Thyroid gland (tissue), 4 donors: ENCODE data around the gene XRRA1. TPM values are rescaled to one million over a fixed set of nuclear protein-coding genes. Genes with fewer than 3 reads are reported as not detected.
A peak's percentile ranks its signal among the peaks of the same experiment; 100 is the strongest.
"Not testable (repeated sequence)": the region's sequence is repeated elsewhere in the genome, so short reads cannot be mapped to it uniquely, and the experiment has no call there.

Experiments used
- DNase-seq, 2 donors: peaks; one replicate each; pipeline ENCODE4 v3.0.0-alpha.2; 2019
- H3K27ac ChIP-seq, 3 donors: fragments of 200-600 bp; sonication (generic); 1 replicate in 2 of 3; 2 replicates in 1 of 3; pipeline ENCODE4 v1.5.1; 2016 to 2019; ENCODE audit warnings: mild to moderate bottlenecking in 1 of 3, moderate library complexity in 1 of 3
- H3K27me3 ChIP-seq: fragments of 200-600 bp; sonication (generic); one replicate; pipeline ENCODE4 v1.5.1; 2019
- H3K36me3 ChIP-seq, 2 donors: fragments of 200-600 bp; sonication (generic); one replicate each; pipeline ENCODE4 v1.5.1; 2016 to 2019
- H3K4me1 ChIP-seq, 2 donors: fragments of 200-600 bp; sonication (generic); one replicate each; pipeline ENCODE4 v1.5.1; 2017 to 2019
- H3K4me3 ChIP-seq, 3 donors: fragments of 200-600 bp; sonication (generic); replicated peaks in 1 of 3; 1 replicate in 2 of 3; 2 replicates in 1 of 3; pipeline ENCODE4 v1.5.1; 2016; ENCODE audit warnings: mild to moderate bottlenecking in 1 of 3
- H3K9me3 ChIP-seq: fragments of 200-600 bp; sonication (generic); one replicate; pipeline ENCODE4 v1.5.1; 2017
- POLR2A ChIP-seq, 2 donors: fragments of 450-650 bp; IDR thresholded peaks; one replicate each; pipeline ENCODE4 v1.6.1; 2017; ENCODE audit warnings: antibody characterized with exemption in 2 of 2, mild to moderate bottlenecking in 2 of 2, moderate library complexity in 1 of 2
- WGBS, 2 donors: methylation state at CpG; one replicate each; pipeline ENCODE4 v1.1.5; 2017; 5-methylcytosine and 5-hydroxymethylcytosine counted together
- intact Hi-C: fragments of 100-400 bp; cut with DNase I; formaldehyde crosslinking; loops from one replicate; pipeline ENCODE4 v1.15.1; 2023
- total RNA-seq, 4 donors: library from RNA; depleted of rRNA; stranded (reverse); fragments of >200 nt; gene quantifications; one replicate each; pipeline ENCODE4 v1.2.3, GENCODE V29; 2016
- TF ChIP-seq, protein P1 (sequence below), 6 experiments: fragments of 200-600 bp in 3 of 6; fragments of 450-650 bp in 3 of 6; sonication (generic) in 3 of 6; IDR thresholded peaks; one replicate each; pipeline ENCODE4 v1.5.1; 2016 to 2019; ENCODE audit warnings: antibody characterized with exemption in 6 of 6, mild to moderate bottlenecking in 2 of 6, inconsistent platforms in 1 of 6, moderate library complexity in 1 of 6

XRRA1 gene, protein sequence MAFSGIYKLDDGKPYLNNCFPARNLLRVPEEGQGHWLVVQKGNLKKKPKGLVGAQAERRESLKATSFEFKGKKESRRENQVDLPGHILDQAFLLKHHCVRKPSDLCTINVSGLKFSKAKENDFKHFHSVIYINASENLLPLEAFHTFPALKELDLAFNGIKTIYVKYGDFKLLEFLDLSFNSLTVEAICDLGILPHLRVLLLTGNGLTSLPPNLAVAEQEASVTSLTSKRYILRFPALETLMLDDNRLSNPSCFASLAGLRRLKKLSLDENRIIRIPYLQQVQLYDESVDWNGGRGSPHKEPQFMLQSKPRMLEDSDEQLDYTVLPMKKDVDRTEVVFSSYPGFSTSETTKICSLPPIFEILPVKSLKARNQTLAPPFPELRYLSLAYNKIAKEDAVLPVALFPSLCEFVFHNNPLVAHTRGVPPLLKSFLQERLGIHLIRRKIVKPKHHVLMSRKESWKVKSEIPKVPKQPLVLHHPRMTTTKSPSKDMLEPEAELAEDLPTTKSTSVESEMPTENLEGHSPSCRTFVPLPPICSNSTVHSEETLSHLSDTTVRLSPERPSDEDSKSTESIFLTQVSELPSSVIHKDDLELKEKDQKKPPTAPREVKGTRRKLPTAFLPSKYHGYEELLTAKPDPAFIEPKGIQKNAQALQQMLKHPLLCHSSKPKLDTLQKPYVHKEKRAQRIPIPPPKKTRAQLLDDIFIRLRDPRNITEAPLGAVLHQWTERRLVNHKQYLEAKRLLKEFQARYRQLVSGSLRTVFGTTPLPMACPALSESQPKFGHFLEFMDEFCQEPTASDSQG
- 10 to 100 TPM; 26.8 to 80.6 (median 39.1) TPM for total RNA-seq

DNA sequence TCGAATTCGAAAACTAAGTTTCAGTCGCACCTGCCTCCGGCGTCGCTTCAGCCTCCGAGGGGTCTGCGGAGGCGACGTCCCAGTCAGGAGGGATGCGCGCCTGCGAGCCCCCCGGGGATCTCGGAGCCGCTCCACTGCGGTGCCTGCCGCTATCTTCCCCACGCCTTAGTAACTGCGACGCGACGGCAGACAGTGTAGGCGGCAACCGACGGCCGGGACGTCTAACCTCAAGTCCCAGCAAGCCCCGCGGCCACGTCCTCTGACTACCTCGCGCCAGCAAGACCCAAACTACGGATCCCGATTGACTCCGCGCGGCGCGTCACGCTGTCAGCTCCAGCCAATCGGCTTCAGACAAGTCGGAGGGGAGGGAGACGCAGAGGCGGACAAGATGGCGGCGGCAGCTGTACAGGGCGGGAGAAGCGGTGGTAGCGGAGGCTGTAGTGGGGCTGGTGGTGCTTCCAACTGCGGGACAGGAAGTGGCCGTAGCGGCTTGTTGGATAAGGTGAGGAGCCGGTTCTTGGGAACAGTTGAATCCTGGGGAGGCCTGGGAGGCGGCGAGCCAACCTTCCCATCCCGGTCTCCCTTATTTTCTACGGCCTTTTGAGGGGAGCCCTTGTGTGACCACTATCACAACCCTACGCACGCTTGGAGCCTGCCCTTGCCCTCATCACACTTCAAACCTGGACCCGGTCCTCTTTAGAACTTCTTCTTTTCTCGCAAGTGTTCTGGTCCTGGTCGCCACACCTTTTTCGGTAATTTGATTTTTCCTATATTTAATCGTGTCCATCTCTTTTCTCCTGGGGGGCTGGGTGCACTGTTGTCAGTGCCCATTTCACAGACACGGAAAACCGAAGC, at the start of gene XRRA1, which contains the start of gene SPCS2:
Gene XRRA1 (minus strand): TSS at position 194 of the 855 bp plus-strand sequence. CDS start 8,213 bp downstream, outside the sequence.
Gene SPCS2 (plus strand): TSS at position 369 of the 855 bp plus-strand sequence. CDS start 20 bp downstream, at position 389.
- peak; percentile 38 to 92 for TF ChIP-seq POLR2A (IDR thresholded peaks at IDR 0.05)
- TF ChIP-seq, protein P1, sequence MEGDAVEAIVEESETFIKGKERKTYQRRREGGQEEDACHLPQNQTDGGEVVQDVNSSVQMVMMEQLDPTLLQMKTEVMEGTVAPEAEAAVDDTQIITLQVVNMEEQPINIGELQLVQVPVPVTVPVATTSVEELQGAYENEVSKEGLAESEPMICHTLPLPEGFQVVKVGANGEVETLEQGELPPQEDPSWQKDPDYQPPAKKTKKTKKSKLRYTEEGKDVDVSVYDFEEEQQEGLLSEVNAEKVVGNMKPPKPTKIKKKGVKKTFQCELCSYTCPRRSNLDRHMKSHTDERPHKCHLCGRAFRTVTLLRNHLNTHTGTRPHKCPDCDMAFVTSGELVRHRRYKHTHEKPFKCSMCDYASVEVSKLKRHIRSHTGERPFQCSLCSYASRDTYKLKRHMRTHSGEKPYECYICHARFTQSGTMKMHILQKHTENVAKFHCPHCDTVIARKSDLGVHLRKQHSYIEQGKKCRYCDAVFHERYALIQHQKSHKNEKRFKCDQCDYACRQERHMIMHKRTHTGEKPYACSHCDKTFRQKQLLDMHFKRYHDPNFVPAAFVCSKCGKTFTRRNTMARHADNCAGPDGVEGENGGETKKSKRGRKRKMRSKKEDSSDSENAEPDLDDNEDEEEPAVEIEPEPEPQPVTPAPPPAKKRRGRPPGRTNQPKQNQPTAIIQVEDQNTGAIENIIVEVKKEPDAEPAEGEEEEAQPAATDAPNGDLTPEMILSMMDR (IDR thresholded peaks at IDR 0.05) = no peak

DNA sequence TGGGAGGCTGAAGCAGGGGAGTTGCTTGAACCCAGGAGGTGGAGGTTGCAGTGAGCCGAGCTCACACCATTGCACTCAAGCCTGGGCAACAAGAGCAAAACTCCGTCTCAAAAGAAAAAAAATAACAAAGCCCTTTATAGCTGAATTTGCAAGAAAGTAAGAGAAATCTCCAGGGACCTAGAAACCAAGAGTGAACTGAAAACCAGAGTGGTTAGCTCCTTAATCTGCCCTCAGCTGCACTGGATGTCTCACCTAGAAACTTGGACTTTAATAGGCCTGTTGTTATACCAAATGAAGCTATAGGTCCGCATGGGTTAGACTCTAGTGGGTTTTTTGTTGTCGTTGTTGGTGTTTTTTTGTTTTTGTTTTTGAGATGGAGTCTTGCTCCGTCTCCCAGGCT, 44.0 kb upstream of the XRRA1 start:
- Histone ChIP-seq H3K27ac (no peak overlapping the region), H3K4me3 (no peak overlapping the region), H3K36me3 (peaks cover 4 to 6% of the 10 kb centered on the region in 2 donors), H3K9me3 (no peaks in the 10 kb centered on the region), H3K27me3 (no peaks in the 10 kb centered on the region), H3K4me1 (peaks cover 0 to 9% of the 10 kb centered on the region in 2 donors)
- TF ChIP-seq POLR2A (IDR thresholded peaks at IDR 0.05) = no peak
- TF ChIP-seq, protein P1 (IDR thresholded peaks at IDR 0.05) = no peak
- WGBS, 2 donors = 96 to 97% methylated on average over 5 of the region's 5 CpGs
- no peak for DNase-seq
- intact Hi-C loops = no loop called here

More for the DNA sequence above, at the start of gene XRRA1, which contains the start of gene SPCS2:
- Histone ChIP-seq H3K36me3 (no peaks in the 10 kb centered on the region), H3K27ac (peak within 1 kb of the TSS in 2 of 3 donors; percentile 63 to 78), H3K4me3 (peak within 1 kb of the TSS; percentile 42 to 68 (median 52)), H3K27me3 (no peaks in the 10 kb centered on the region), H3K9me3 (no peaks in the 10 kb centered on the region), H3K4me1 (peaks cover 11 to 12% of the 10 kb centered on the region in 2 donors)
- intact Hi-C loops = no loop called here
- WGBS, 2 donors = 0 to 1% methylated on average over 32 to 33 of the region's 67 CpGs
- DNase-seq = peak; percentile 99

DNA sequence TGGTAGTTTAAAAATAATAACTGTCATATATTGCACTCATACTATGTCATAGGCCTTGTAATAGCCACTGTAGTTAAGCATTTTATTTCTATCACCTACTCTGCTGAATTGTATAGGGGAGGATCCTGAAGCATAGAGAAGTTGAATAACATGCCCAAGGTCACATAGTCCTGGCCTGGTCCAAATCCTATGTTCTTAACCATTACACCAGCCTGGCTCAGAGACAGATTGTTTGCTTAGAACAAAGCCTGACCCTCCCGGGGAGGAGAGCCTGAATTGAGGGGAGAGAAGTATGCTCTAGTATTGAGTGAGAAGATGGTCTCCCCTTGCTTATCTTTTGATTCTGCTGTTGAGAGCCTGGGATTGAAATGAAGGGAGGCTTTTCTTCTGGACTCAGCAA, 42.0 kb upstream of the XRRA1 start:
- Histone ChIP-seq H3K27me3 (no peaks in the 10 kb centered on the region), H3K4me3 (no peak overlapping the region)

DNA sequence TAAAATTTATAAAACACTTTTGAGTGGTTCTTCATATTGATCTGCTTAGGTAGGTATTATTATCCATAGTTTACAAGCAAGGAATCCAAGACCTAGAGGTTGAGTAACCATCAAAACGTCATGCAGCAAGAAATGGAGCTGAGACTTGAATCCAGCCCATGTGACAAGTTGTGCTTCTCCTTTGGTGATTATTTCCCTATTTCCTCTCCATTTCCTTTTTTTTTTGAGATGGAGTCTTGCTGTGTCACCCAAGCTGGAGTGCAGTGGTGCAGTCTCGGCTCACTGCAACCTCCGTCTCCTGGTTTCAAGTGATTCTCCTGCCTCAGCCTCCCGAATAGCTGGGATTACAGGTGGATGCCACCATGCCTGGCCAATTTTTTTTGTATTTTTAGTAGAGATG, 41.3 kb upstream of the XRRA1 start:
- intact Hi-C loops, DNase-seq, H3K9me3 ChIP-seq, H3K4me1 ChIP-seq, H3K36me3 ChIP-seq, H3K27ac ChIP-seq, H3K4me3 ChIP-seq, H3K27me3 ChIP-seq: not testable (repeated sequence)
- 91 to 97% methylated on average over 4 of the region's 4 CpGs for WGBS, 2 donors

More for the DNA sequence above, 42.0 kb upstream of the XRRA1 start:
- peaks cover 0 to 6% of the 10 kb centered on the region in 2 donors for H3K36me3 ChIP-seq
- no peak for DNase-seq
- H3K9me3 ChIP-seq = no peaks in the 10 kb centered on the region
- TF ChIP-seq POLR2A (IDR thresholded peaks at IDR 0.05) = no peak
- TF ChIP-seq, protein P1 (IDR thresholded peaks at IDR 0.05) = no peak
- intact Hi-C loops = no loop called here
- H3K4me1 ChIP-seq = peaks cover 0 to 9% of the 10 kb centered on the region in 2 donors
- no peak overlapping the region for H3K27ac ChIP-seq
- 31 to 32% methylated on average over 1 of the region's 1 CpG for WGBS, 2 donors

DNA sequence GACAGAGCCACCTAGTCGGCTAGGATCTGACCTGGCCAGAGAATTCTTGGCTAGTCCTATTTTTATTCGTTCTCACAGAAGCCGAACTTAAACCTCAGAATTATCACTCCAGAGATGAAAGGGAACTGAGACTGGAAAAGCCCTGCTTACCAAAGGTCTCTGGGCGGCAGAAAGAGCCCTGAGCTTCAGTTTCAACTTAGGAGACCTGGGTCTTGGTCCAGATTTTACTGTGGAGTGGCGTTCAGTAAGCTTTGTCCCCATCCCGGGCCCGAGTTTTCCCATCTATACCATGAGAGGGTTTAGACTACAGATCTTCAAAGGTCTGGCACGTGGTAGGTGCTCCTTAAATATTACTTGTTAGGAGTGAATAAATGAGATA, 40.4 kb upstream of the XRRA1 start:
- no peak for TF ChIP-seq POLR2A (IDR thresholded peaks at IDR 0.05)
- TF ChIP-seq, protein P1 (IDR thresholded peaks at IDR 0.05) = no peak
- DNase-seq = no peak
- 4 to 5% methylated on average over 8 of the region's 8 CpGs for WGBS, 2 donors
- no peaks in the 10 kb centered on the region for H3K27me3 ChIP-seq
- H3K36me3 ChIP-seq = no peaks in the 10 kb centered on the region
- intact Hi-C loops = no loop called here
- no peaks in the 10 kb centered on the region for H3K9me3 ChIP-seq
- H3K27ac ChIP-seq = peak overlapping the region in 2 of 3 donors; percentile 61 to 66
- H3K4me1 ChIP-seq = peaks cover 0 to 9% of the 10 kb centered on the region in 2 donors
- H3K4me3 ChIP-seq = peak overlapping the region; percentile 64 to 91 (median 83)
